ENCODE measurements around the gene INSM2.

- TF ChIP-seq POLR2A (IDR thresholded peaks at IDR 0.05), result no peak
- no peak for TF ChIP-seq CTCF (IDR thresholded peaks at IDR 0.05)
Observed at GRCh38 chr14:35557221-35557747, 23.3 kb downstream of the INSM2 start.
